ENCODE data around the gene GEMIN7. TPM values are rescaled to one million over a fixed set of nuclear protein-coding genes. Genes with fewer than 3 reads are reported as not detected.

The GEMIN7 gene
- total RNA-seq, 2 donors from 2014 or later: 8.8 TPM

DNA sequence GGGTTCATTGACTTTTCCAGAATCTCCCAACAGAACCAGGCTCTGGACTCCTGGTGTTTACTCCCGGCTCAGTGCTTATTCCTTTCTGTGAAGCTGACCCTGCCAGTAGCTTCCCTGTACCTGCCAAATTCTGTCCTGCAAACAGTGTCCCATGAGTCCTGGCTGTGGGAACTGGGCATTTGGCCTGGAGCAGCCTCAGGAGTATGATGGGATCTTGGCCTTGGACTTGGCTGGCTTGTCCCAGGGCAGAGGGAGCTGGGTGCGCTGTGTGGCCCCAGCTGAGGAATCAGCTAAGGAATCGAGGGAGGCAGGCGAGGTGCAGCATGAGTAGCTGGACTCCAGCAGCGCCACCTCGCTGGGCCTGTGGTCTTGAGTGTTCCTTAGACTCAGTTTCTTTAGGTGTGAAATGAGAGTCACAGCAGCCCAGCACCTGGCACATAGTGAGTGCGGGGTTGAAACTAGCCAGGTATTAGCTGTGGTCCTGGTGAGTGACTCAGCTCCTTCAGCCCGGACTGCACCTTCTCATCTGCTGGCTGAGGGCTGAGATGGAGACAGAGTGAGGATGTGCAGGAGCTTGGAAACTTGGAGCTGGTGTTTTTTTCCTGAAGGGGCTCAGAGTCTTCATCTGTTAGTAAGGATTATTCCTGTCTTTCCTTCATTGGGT lies 29.9 kb upstream of the GEMIN7 start:
- no peaks in the 10 kb centered on the region for H3K27me3 Mint-ChIP-seq
- peak overlapping the region; percentile 84 for H3K27ac Mint-ChIP-seq
- H3K4me3 Mint-ChIP-seq: no peak overlapping the region
- H3K36me3 Mint-ChIP-seq (ENCODE audit: low read depth): peaks cover 3% of the 10 kb centered on the region
- H3K9me3 ChIP-seq (ENCODE audit: control insufficient read depth, low read length, poor library complexity, severe bottlenecking): no peaks in the 10 kb centered on the region
- ATAC-seq: no peak
- peaks cover 37% of the 10 kb centered on the region for H3K4me1 Mint-ChIP-seq
- DNase-seq: no peak

DNA sequence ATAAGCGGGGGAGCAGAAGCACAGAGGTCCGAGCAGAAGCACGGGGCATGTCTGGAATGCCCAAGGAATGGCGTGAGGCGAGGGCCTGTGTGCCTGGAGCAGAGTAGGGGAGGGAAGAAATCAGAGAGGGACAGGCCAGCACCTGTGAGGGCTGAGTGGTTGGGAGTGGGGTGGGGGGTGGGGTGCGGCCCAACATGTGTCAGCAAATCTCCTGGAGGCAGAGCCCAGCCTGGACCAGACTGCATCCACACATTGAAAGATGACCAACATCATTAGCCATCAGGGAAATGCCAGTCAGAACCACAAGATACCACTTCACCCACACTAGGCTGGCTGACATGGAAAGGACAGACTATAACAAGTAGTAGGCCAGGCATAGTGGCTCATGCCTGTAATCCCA lies 29.0 kb upstream of the GEMIN7 start:
- H3K36me3 Mint-ChIP-seq (ENCODE audit: low read depth): peaks cover 5% of the 10 kb centered on the region
- ATAC-seq (no peak), DNase-seq (no peak)
- no peak overlapping the region for H3K4me3 Mint-ChIP-seq
- no peaks in the 10 kb centered on the region for H3K9me3 ChIP-seq (ENCODE audit: control insufficient read depth, low read length, poor library complexity, severe bottlenecking)
- no peaks in the 10 kb centered on the region for H3K27me3 Mint-ChIP-seq
- no peak overlapping the region for H3K27ac Mint-ChIP-seq
- peaks cover 37% of the 10 kb centered on the region for H3K4me1 Mint-ChIP-seq

DNA sequence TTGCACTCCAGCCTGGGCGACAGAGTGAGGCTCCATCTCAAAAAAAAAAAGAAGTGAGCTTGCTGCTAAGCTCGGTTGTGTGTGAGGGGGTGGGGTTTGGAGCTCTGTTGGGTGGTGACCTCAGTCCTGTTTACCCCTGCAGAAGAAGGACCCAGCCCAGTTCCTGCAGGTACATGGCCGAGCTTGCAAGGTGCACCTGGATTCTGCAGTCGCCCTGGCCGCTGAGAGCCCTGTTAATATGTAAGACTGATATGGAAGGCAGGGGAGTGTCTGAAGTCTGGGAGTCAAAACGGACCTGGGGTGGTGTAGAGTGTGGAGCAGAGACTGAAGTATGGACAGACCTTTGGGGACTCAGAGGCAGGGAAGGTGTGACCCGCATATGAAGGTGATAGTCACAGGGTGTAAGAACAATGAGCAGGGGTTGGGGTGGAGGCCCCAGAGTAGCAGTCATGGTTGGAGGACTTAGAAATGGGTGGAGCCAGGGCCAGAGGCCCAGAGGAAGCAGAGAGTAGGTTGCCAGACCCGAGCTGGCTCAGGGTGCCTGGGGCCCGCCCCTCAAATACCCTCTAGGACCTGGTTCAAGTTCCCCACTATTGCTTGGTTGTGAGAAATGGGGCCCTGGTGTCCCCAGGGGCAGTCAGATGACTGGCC lies 27.0 kb upstream of the GEMIN7 start:
- no peak overlapping the region for H3K27ac Mint-ChIP-seq
- ATAC-seq: peak; percentile 67

DNA sequence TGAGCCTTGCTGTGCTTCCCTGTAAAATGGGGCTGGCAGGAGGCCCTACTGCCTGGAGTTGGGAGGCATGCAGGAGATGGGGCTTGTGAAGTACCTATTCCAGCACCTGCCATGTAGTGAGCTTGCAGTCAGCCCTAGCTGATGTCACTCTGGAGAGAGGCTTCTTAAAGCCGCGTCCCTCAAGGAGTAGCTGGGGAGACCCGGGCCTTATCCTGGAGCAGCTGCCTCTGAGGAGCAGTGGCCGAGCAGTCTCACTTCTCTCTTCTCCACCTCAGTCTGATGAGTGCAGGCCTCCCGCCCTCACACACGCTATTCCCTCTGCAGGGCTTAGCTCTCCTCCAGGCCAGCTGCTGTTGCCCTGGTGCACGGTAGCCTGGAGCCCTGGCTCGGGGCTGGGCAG lies 22.2 kb upstream of the GEMIN7 start:
- DNase-seq (no peak), ATAC-seq (no peak)
- H3K27ac Mint-ChIP-seq: no peak overlapping the region
- no peak overlapping the region for H3K4me3 Mint-ChIP-seq
- H3K9me3 ChIP-seq (ENCODE audit: control insufficient read depth, low read length, poor library complexity, severe bottlenecking): no peaks in the 10 kb centered on the region
- peaks cover 21% of the 10 kb centered on the region for H3K36me3 Mint-ChIP-seq (ENCODE audit: low read depth)
- no peaks in the 10 kb centered on the region for H3K27me3 Mint-ChIP-seq
- peaks cover 18% of the 10 kb centered on the region for H3K4me1 Mint-ChIP-seq

More for the DNA sequence above, 27.0 kb upstream of the GEMIN7 start:
- no peaks in the 10 kb centered on the region for H3K27me3 Mint-ChIP-seq
- no peak overlapping the region for H3K4me3 Mint-ChIP-seq
- no peak for DNase-seq
- H3K36me3 Mint-ChIP-seq (ENCODE audit: low read depth): peaks cover 5% of the 10 kb centered on the region
- H3K4me1 Mint-ChIP-seq: peaks cover 25% of the 10 kb centered on the region
- no peaks in the 10 kb centered on the region for H3K9me3 ChIP-seq (ENCODE audit: control insufficient read depth, low read length, poor library complexity, severe bottlenecking)

DNA sequence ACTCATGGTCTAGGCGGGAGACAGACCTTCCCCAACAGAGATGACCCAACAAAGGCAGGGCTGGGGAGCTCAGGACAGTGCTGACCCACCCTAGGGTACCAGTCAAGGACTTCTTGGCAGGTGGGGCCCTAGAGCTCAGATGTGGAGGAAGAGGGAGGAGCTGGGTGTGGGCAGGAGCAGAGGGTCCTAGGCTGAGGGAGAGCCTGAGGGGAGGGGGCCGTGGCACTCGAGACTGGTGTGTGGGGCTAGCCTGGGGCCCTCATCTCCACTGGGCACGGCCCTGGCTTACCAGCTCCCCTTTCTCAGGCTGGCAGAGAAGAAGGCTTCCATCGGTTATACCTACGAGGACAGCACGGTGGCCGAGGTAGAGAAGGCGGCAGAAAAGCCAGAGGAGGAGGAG lies 21.6 kb upstream of the GEMIN7 start:
- H3K36me3 Mint-ChIP-seq (ENCODE audit: low read depth): peaks cover 18% of the 10 kb centered on the region
- no peak for ATAC-seq
- no peaks in the 10 kb centered on the region for H3K27me3 Mint-ChIP-seq
- H3K27ac Mint-ChIP-seq: no peak overlapping the region
- no peak overlapping the region for H3K4me3 Mint-ChIP-seq
- no peak for DNase-seq
- peaks cover 15% of the 10 kb centered on the region for H3K4me1 Mint-ChIP-seq
- H3K9me3 ChIP-seq (ENCODE audit: control insufficient read depth, low read length, poor library complexity, severe bottlenecking): no peaks in the 10 kb centered on the region

DNA sequence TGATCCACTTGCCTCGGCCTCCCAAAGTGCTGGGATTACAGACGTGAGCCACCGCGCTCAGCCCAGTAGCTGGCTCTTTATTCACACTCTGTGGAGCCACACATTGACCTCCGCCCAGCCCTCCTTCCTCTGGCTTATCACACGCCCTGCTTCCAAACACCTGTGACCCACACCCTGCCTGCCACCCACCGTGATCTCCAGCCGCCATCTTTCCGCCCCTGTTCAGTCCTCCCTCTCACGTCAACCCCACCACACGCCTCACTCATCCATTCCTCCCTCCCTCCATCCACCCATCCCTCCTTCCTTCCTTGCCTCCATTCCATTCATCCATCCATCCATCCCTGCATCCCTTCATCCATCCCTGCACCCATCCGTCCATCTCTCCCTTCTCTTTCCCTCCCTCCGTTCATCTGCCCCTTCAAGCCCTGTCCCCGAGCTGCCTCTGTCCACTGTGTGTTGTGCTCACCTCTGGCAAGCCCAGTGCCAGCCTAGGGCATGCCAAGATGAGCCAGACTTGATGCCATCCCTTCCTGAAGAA lies 20.4 kb upstream of the GEMIN7 start:
- Mint-ChIP-seq H3K4me3 (peak overlapping the region; percentile 62), H3K36me3 (ENCODE audit: low read depth) (peaks cover 18% of the 10 kb centered on the region), H3K27ac (peak overlapping the region; percentile 27), H3K27me3 (no peaks in the 10 kb centered on the region), H3K4me1 (peaks cover 15% of the 10 kb centered on the region)
- no peaks in the 10 kb centered on the region for H3K9me3 ChIP-seq (ENCODE audit: control insufficient read depth, low read length, poor library complexity, severe bottlenecking)
- no peak for DNase-seq
- no peak for ATAC-seq

DNA sequence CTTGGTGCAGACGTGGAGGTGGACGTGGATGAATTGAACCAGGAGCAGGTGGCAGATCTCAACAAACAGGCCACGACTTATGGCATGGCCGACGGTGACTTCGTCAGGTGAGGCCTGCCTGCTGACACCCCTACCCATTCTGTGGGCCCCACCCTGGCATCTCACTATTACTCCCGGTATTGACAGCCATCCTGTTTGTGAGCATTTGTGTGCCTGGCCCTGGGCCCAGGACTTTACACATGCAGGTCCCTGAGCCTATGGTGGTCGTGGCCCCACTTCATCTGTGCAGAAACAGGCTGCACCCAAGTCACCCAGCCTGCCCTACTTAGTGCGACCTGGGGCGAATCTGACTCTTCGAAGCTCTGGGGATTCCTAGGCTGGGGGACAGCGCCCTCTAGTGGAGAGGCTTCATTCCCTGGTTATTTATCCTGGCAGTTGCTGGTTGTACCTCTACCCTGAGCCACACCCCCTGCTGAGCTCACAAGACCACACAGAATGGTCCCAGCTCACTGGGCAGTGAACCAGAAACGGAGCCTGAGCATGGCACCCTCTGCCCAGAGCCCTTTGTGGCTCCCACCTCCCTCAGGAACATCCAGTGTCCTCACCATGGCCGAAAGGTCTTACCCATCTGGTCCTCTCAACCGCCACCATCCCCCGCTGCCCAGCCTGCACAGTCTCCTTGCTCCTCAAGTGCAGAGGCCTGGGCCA lies 19.6 kb upstream of the GEMIN7 start:
- DNase-seq (peak; percentile 65 to 88 (median 67)), ATAC-seq (peak; percentile 89)
- no peak overlapping the region for H3K4me3 Mint-ChIP-seq
- H3K9me3 ChIP-seq (ENCODE audit: control insufficient read depth, low read length, poor library complexity, severe bottlenecking): no peaks in the 10 kb centered on the region
- H3K27ac Mint-ChIP-seq: peak overlapping the region; percentile 27
- H3K36me3 Mint-ChIP-seq (ENCODE audit: low read depth): peaks cover 18% of the 10 kb centered on the region
- peaks cover 15% of the 10 kb centered on the region for H3K4me1 Mint-ChIP-seq
- no peaks in the 10 kb centered on the region for H3K27me3 Mint-ChIP-seq

DNA sequence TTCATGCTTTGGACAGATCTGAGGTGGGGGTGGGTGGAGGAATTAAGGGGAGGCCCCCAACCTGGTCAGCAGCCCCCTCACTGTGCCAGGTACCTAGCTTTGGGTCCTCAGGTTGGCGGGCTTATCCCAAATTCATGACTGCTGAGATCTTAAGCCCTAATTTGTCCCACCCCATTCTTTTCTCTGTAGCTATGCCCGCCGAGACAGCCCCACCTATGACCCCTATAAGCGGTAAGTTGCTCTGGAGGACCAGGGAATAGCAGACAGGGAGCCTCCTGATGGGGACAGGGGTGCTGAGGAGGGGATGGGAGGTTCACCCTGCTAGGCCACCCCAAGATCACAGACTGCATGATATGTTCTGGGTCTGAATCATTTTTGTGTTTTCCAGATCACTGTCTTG lies 17.1 kb upstream of the GEMIN7 start:
- peaks cover 16% of the 10 kb centered on the region for H3K36me3 Mint-ChIP-seq (ENCODE audit: low read depth)
- peaks cover 13% of the 10 kb centered on the region for H3K4me1 Mint-ChIP-seq
- no peak for ATAC-seq
- DNase-seq: no peak
- no peaks in the 10 kb centered on the region for H3K9me3 ChIP-seq (ENCODE audit: control insufficient read depth, low read length, poor library complexity, severe bottlenecking)
- H3K4me3 Mint-ChIP-seq: no peak overlapping the region
- no peaks in the 10 kb centered on the region for H3K27me3 Mint-ChIP-seq
- H3K27ac Mint-ChIP-seq: no peak overlapping the region

DNA sequence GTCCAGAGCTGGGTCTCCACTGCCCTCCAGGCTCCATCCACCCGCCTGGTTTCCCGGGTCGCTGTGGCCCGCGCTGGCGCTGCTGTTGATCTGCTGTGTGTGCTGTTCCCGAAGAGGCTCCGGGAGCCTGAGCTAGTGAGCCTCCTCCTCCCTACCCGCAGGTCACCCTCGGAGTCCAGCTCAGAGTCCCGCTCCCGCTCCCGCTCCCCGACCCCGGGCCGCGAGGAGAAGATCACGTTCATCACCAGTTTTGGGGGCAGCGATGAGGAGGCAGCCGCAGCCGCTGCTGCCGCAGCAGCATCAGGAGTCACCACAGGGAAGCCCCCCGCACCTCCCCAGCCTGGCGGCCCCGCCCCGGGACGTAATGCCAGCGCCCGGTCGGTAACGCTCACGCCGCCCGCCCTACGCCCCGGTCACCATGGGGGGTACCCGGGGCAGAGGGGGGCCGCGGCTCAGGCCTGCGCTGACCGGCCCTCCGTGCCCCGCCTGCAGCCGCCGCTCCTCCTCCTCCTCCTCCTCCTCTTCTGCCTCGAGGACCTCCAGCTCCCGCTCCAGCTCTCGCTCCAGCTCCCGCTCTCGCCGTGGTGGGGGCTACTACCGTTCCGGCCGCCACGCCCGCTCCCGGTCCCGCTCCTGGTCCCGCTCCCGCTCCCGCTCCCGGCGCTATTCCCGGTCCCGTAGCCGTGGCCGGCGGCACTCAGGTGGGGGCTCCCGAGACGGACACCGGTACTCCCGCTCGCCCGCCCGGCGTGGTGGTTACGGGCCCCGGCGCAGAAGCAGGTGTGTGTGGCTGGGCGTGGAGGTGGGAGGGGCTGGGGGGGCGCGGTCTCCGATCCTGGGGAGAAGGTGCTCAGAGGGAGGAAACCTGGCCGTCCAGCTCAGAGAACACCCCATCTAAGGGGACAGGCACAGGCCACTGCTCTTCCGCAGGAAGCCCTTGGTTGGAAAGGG lies 14.9 kb upstream of the GEMIN7 start:
- Mint-ChIP-seq H3K36me3 (ENCODE audit: low read depth) (peaks cover 3% of the 10 kb centered on the region), H3K4me1 (peaks cover 3% of the 10 kb centered on the region), H3K27ac (no peak overlapping the region), H3K4me3 (no peak overlapping the region), H3K27me3 (no peaks in the 10 kb centered on the region)
- no peaks in the 10 kb centered on the region for H3K9me3 ChIP-seq (ENCODE audit: control insufficient read depth, low read length, poor library complexity, severe bottlenecking)
- ATAC-seq (no peak), DNase-seq (no peak)

DNA sequence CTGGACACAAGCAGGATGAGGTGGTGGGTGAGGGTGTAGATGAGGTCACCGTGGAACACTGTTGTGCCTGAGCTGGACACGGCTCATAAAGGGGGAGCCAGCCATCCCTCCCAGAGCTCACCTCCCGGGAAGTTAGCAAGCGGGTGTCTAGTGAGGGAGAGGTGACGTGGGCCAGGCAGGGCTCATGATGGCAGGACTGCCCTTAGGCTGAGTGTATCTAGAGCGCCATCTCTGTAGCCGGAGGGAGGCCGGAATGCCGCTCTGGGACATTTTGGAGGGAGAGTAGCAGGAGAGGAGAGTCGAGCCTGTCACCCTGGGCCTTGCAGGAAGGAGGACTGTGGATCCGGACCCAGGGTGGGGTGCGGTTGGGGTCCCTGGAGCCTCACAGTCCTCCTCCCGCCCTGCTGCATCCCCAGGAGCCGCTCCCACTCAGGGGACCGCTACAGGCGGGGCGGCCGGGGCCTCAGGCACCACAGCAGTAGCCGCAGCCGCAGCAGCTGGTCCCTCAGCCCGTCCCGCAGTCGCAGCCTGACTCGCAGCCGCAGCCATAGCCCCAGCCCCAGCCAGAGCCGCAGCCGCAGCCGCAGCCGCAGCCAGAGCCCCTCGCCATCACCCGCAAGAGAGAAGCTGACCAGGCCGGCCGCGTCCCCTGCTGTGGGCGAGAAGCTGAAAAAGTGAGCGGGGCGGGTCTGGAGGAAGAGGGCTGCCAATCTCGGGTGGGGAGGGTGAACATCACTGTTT lies 12.0 kb upstream of the GEMIN7 start:
- ATAC-seq: no peak
- peaks cover 2% of the 10 kb centered on the region for H3K36me3 Mint-ChIP-seq (ENCODE audit: low read depth)
- H3K4me1 Mint-ChIP-seq: no peaks in the 10 kb centered on the region
- no peaks in the 10 kb centered on the region for H3K27me3 Mint-ChIP-seq
- no peaks in the 10 kb centered on the region for H3K9me3 ChIP-seq (ENCODE audit: control insufficient read depth, low read length, poor library complexity, severe bottlenecking)
- DNase-seq: no peak
- H3K27ac Mint-ChIP-seq: no peak overlapping the region
- H3K4me3 Mint-ChIP-seq: no peak overlapping the region

DNA sequence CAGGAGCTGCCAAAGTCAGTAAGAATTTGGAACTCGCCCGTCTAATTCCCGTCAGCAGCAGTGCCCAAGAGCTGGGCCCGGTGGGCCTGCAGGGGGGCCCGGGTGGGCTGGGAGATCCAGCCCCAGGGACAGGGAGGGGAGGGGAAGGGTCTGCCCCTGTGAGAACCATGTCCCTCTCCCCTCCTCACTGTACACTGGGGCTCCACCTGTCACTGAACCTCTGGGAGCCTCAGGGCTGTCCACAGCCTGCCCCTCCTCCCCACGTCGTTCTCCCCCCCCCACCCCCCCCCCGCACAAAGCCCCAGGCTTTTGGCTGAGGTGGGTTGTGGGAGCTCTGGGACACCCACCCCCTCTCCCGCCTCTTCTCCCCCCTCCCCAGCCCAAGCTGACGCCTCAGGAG lies 11.0 kb upstream of the GEMIN7 start:
- Mint-ChIP-seq H3K4me3 (no peak overlapping the region), H3K4me1 (no peaks in the 10 kb centered on the region), H3K36me3 (ENCODE audit: low read depth) (peaks cover 2% of the 10 kb centered on the region), H3K27ac (no peak overlapping the region), H3K27me3 (no peaks in the 10 kb centered on the region)
- ATAC-seq (no peak), DNase-seq (no peak)
- no peaks in the 10 kb centered on the region for H3K9me3 ChIP-seq (ENCODE audit: control insufficient read depth, low read length, poor library complexity, severe bottlenecking)

DNA sequence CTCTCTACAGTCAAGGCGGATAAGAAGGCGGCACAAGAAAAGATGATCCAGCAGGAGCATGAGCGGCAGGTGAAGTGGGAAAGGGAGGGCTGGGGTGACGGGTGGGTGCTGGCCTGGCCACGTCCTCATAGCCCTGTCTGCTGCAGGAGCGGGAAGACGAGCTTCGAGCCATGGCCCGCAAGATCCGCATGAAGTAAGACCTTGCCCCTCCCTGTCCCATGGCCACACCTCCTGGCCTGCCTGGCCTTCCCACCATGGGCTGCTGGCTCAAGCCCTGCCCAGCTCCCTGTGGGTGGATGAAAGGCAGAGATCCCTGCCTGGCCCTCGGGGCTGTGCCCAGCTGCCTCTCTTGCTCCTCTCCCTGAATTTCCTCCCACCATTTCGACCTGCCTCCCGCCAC lies 10.0 kb upstream of the GEMIN7 start:
- no peaks in the 10 kb centered on the region for H3K9me3 ChIP-seq (ENCODE audit: control insufficient read depth, low read length, poor library complexity, severe bottlenecking)
- ATAC-seq: no peak
- no peak for DNase-seq
- Mint-ChIP-seq H3K27ac (peak overlapping the region; percentile 49), H3K4me1 (no peaks in the 10 kb centered on the region), H3K36me3 (ENCODE audit: low read depth) (peaks cover 2% of the 10 kb centered on the region), H3K4me3 (peak overlapping the region; percentile 36), H3K27me3 (no peaks in the 10 kb centered on the region)
